GM12875 (cell line): ENCODE results near the gene C19orf38.
"Not testable (repeated sequence)": the region's sequence is repeated elsewhere in the genome, so short reads cannot be mapped to it uniquely, and the experiment has no call there.

ENCODE experiments used
- H3K4me3 ChIP-seq: one replicate; pipeline ENCODE4 v1.5.1; 2011; ENCODE audit warnings: low read depth, low read length, control low read depth
- TF ChIP-seq, protein P1 (sequence below): IDR thresholded peaks from 2 replicates; pipeline ENCODE4 v1.5.1; 2011; ENCODE audit warnings: low read depth, mild to moderate bottlenecking, control low read depth, inconsistent platforms, low read length, moderate library complexity, borderline replicate concordance; ENCODE audit not compliant: insufficient read depth

C19orf38 gene

DNA sequence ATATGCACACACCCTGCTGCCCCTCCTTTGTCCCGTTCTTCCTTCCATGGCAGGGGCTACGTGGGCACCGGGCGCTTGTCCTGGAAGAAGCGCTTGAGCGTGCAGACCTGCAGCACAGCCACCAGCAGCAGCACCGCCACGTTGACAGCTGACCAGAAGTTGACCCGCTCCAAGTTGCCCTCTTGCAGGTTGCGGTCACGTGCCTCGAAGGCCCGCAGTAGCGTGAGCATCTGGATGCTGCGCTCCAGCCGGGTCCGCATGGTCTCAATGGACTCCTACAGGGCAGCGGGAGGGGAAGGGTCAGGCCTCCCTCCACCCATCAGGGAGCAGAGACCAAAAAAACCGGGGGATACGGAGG is 15.3 kb upstream of the C19orf38 start:
- TF ChIP-seq, protein P1, sequence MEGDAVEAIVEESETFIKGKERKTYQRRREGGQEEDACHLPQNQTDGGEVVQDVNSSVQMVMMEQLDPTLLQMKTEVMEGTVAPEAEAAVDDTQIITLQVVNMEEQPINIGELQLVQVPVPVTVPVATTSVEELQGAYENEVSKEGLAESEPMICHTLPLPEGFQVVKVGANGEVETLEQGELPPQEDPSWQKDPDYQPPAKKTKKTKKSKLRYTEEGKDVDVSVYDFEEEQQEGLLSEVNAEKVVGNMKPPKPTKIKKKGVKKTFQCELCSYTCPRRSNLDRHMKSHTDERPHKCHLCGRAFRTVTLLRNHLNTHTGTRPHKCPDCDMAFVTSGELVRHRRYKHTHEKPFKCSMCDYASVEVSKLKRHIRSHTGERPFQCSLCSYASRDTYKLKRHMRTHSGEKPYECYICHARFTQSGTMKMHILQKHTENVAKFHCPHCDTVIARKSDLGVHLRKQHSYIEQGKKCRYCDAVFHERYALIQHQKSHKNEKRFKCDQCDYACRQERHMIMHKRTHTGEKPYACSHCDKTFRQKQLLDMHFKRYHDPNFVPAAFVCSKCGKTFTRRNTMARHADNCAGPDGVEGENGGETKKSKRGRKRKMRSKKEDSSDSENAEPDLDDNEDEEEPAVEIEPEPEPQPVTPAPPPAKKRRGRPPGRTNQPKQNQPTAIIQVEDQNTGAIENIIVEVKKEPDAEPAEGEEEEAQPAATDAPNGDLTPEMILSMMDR: no peak
- no peak overlapping the region for H3K4me3 ChIP-seq

GRCh38 chr19:10835089-10835753 is 13.0 kb upstream of the C19orf38 start:
- TF ChIP-seq, protein P1: no peak
- H3K4me3 ChIP-seq: peak overlapping the region; percentile 64

DNA sequence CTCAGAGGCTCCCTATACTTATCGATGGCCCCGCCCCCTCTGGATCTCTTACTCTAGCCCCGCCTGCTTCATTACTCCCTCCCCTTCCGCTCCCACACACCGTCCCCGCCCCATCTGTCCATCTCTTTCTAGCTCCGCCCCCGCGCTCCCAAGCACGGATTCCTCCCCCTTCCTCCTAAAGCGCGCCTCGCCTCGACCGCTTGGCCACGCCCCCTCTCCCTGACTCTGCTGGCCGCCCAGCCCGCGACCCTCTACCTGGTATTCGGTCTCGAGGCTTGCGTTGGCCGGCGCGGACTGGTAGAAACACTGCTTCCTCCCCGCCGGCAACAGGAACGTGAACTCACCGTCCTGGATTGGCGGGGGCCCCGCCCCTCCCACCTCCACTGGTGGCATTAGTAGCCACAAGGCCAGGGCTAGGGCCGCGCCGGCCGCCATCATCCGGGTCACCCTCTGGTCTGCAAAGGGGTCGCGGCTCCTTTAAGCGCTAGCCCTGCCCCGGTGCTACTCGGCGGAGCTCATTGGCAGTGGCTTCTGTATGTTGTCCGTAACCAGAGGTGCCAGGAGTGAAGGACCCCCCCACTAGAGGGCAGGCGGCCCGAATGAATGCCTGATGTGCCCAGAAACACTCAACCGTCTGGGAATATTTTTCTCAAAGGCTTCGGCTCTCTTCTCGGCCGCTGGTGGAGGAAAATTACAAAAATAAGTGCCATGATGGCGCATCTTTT is 12.3 kb upstream of the C19orf38 start, which contains the start of gene TMED1:
TMED1 (minus strand) TSS at position 459 of the 725 bp plus-strand sequence; CDS start at position 438, 21 bp downstream.
- TF ChIP-seq, protein P1: no peak
- peak within 1 kb of the TSS; percentile 64 for H3K4me3 ChIP-seq

DNA sequence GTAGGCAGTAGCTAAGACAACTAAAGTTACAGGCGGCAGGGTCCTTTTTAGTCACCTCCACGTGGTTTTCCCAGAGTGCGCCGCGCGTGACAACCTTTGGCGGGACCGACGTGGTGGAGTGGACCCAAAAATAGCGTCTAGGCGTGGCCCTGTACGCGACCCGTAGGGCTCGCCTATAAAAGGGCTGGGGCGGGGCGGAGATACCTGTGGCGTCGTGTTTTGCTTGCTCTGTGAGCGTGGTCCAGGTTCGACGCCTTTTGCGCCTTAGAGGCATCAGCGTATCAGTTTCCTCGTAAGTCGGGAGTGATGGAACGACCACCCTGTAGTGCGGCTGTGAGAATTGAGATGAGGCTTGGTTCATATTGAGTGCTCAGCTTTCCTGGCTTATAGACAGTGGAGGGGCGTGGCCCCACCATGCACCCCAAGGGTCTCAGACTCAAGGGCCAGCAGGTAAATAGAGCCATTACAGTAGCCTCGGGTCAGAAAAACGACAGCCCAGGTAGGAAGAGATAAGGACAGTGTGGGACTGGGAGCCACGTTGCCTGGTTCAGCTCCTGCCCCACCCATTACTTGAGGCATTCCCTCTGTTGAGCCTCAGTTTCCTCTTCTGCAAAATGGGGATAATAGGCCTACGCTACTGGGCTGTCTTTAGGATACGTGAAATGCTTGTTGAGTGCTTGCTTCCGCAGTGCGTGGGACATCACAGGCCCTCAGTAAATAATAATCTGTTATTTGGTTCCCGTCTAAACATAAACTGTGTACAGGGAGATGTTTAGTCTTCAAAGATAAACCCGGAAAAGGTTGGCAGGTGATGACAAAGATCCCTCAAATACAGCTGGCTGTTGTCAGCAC is 11.5 kb upstream of the C19orf38 start:
- H3K4me3 ChIP-seq: peak overlapping the region; percentile 64
- TF ChIP-seq, protein P1: no peak

DNA sequence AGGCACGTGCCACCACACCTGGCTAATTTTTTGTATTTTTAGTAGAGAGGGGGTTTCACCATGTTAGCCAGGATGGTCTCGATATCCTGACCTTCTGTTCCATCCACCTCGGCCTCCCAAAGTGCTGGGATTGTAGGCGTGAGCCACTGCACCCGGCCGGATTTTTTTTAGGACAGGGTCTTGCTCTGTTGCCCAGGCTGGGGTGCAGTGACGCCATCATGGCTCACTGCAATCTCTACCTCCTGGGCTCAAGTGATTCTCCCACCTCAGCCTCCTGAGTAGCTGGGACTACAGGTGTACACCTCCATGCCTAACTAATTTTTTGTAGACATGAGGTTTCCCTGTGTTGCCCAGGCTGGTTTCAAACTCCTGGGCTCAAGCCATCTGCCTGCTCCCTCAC is 10.6 kb upstream of the C19orf38 start:
- H3K4me3 ChIP-seq: not testable (repeated sequence)

- H3K4me3 ChIP-seq: no peak overlapping the region
- TF ChIP-seq, protein P1: no peak
These were observed 9.8 kb upstream of the C19orf38 start for GRCh38 chr19:10838377-10838776.
